DOHH2 (cell line): ENCODE data around the gene JARID2.

Source experiments
- CTCF ChIP-seq: fragments of 200-600 bp; sonication (generic); IDR thresholded peaks from one replicate; pipeline ENCODE4 v1.5.1; 2014; ENCODE audit warnings: antibody characterized with exemption, mild to moderate bottlenecking, low read depth, low read length; ENCODE audit not compliant: poor library complexity, severe bottlenecking
- EZH2phosphoT487 ChIP-seq: fragments of 200-600 bp; sonication (generic); IDR thresholded peaks from 2 replicates; pipeline ENCODE4 v1.6.1; 2017; ENCODE audit warnings: borderline replicate concordance, mild to moderate bottlenecking, antibody characterized with exemption, low read length, moderate library complexity, mixed read lengths

GRCh38 chr6:15453186-15453585 lies 207.3 kb downstream of the JARID2 start:
- TF ChIP-seq CTCF (no peak), EZH2phosphoT487 (no peak)
